ENCODE results near the gene MAP3K4. TPM values are rescaled to one million over a fixed set of nuclear protein-coding genes. Genes with fewer than 3 reads are reported as not detected.
"Not testable (repeated sequence)": the region's sequence is repeated elsewhere in the genome, so short reads cannot be mapped to it uniquely, and the experiment has no call there.

MAP3K4 gene
- total RNA-seq, 6 donors from 2014 or later: 23.7 to 52.1 (median 40.5) TPM

GRCh38 chr6:160971171-160971570 is 20.4 kb upstream of the MAP3K4 start:
- H3K36me3 ChIP-seq: no peaks in the 10 kb centered on the region
- ATAC-seq (ENCODE audit: low FRiP score in 2 of 2) (no peak), DNase-seq (no peak)
- no peaks in the 10 kb centered on the region for H3K27me3 ChIP-seq
- TF ChIP-seq POLR2AphosphoS5 (IDR thresholded peaks at IDR 0.05) (no peak), POLR2A (IDR thresholded peaks at IDR 0.05) (no peak), EP300 (IDR thresholded peaks at IDR 0.05) (no peak), CTCF (IDR thresholded peaks at IDR 0.05) (no peak)
- WGBS, 2 donors: 96 to 100% methylated on average over 1 of the region's 1 CpG
- no peak overlapping the region for H3K27ac ChIP-seq
- H3K9me3 ChIP-seq: no peaks in the 10 kb centered on the region
- H3K4me1 ChIP-seq: peaks cover 0 to 4% (median 0%) of the 10 kb centered on the region in 4 donors
- no peak overlapping the region for H3K4me3 ChIP-seq

GRCh38 chr6:160972111-160972510 is 19.5 kb upstream of the MAP3K4 start:
- Histone ChIP-seq H3K27ac (no peak overlapping the region), H3K9me3 (no peaks in the 10 kb centered on the region), H3K4me3 (no peak overlapping the region), H3K36me3 (no peaks in the 10 kb centered on the region), H3K4me1 (peaks cover 0 to 4% (median 0%) of the 10 kb centered on the region in 4 donors), H3K27me3 (no peaks in the 10 kb centered on the region)
- TF ChIP-seq POLR2A (IDR thresholded peaks at IDR 0.05): no peak
- no peak for TF ChIP-seq EP300 (IDR thresholded peaks at IDR 0.05)
- TF ChIP-seq POLR2AphosphoS5 (IDR thresholded peaks at IDR 0.05): no peak
- TF ChIP-seq CTCF (IDR thresholded peaks at IDR 0.05): no peak
- 68 to 78% methylated on average over 3 of the region's 3 CpGs for WGBS, 2 donors
- DNase-seq (no peak), ATAC-seq (ENCODE audit: low FRiP score in 2 of 2) (no peak)

GRCh38 chr6:160972594-160972993 is 19.0 kb upstream of the MAP3K4 start:
- ATAC-seq (ENCODE audit: low FRiP score in 2 of 2); H3K9me3 ChIP-seq; H3K27ac ChIP-seq; H3K4me3 ChIP-seq; H3K27me3 ChIP-seq; H3K4me1 ChIP-seq; H3K36me3 ChIP-seq: not testable (repeated sequence)
- DNase-seq: peak in 1 of 2 donors; percentile 35
- WGBS, 2 donors: 80 to 91% methylated on average over 15 to 16 of the region's 16 CpGs

- TF ChIP-seq POLR2A (IDR thresholded peaks at IDR 0.05) (no peak), CTCF (IDR thresholded peaks at IDR 0.05) (no peak), POLR2AphosphoS5 (IDR thresholded peaks at IDR 0.05) (no peak), EP300 (IDR thresholded peaks at IDR 0.05) (no peak)
- peak in 1 of 2 donors; percentile 24 for DNase-seq
- ATAC-seq (ENCODE audit: low FRiP score in 2 of 2): peak in 1 of 2 donors; percentile 57
- H3K4me1 ChIP-seq: peaks cover 0 to 4% (median 0%) of the 10 kb centered on the region in 4 donors
- H3K9me3 ChIP-seq: no peaks in the 10 kb centered on the region
- no peak overlapping the region for H3K4me3 ChIP-seq
- no peaks in the 10 kb centered on the region for H3K36me3 ChIP-seq
- WGBS, 2 donors: 54 to 57% methylated on average over 11 of the region's 11 CpGs
- no peak overlapping the region for H3K27ac ChIP-seq
- H3K27me3 ChIP-seq: no peaks in the 10 kb centered on the region
Measured at GRCh38 chr6:160973311-160974250, 18.0 kb upstream of the MAP3K4 start.

- no peak overlapping the region for H3K4me3 ChIP-seq
- no peak overlapping the region for H3K27ac ChIP-seq
- no peaks in the 10 kb centered on the region for H3K27me3 ChIP-seq
- TF ChIP-seq POLR2A (IDR thresholded peaks at IDR 0.05) (no peak), CTCF (IDR thresholded peaks at IDR 0.05) (no peak), POLR2AphosphoS5 (IDR thresholded peaks at IDR 0.05) (no peak), EP300 (IDR thresholded peaks at IDR 0.05) (no peak)
- no peaks in the 10 kb centered on the region for H3K36me3 ChIP-seq
- H3K9me3 ChIP-seq: no peaks in the 10 kb centered on the region
- WGBS, 2 donors: 70 to 83% methylated on average over 9 of the region's 9 CpGs
- peak; percentile 62 to 74 for ATAC-seq (ENCODE audit: low FRiP score in 2 of 2)
- no peak for DNase-seq
- H3K4me1 ChIP-seq: peaks cover 0 to 4% (median 0%) of the 10 kb centered on the region in 4 donors
Measured at GRCh38 chr6:160974304-160974771, 17.2 kb upstream of the MAP3K4 start.
